ENCODE data around the gene HDAC10. TPM values are rescaled to one million over a fixed set of nuclear protein-coding genes. Genes with fewer than 3 reads are reported as not detected.

The HDAC10 gene, protein sequence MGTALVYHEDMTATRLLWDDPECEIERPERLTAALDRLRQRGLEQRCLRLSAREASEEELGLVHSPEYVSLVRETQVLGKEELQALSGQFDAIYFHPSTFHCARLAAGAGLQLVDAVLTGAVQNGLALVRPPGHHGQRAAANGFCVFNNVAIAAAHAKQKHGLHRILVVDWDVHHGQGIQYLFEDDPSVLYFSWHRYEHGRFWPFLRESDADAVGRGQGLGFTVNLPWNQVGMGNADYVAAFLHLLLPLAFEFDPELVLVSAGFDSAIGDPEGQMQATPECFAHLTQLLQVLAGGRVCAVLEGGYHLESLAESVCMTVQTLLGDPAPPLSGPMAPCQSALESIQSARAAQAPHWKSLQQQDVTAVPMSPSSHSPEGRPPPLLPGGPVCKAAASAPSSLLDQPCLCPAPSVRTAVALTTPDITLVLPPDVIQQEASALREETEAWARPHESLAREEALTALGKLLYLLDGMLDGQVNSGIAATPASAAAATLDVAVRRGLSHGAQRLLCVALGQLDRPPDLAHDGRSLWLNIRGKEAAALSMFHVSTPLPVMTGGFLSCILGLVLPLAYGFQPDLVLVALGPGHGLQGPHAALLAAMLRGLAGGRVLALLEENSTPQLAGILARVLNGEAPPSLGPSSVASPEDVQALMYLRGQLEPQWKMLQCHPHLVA
- 62.6 and 63.3 TPM in 2 replicates for total RNA-seq (2014; rRNA removed; shearing (Covaris generic))

- DNase-seq (ENCODE audit: low spot score): peak; percentile 75
Observed at GRCh38 chr22:50250555-50251476, at the start of gene HDAC10. Gene HDAC10 (minus strand): TSS chr22:50251265. CDS start chr22:50251032, 233 bp downstream.

- DNase-seq (ENCODE audit: low spot score): peak; percentile 10
Observed at GRCh38 chr22:50300620-50301257, 49.7 kb upstream of the HDAC10 start.

- peak; percentile 52 for DNase-seq (ENCODE audit: low spot score)
Observed at GRCh38 chr22:50299785-50300619, 48.9 kb upstream of the HDAC10 start.

- peak; percentile 32 for DNase-seq (ENCODE audit: low spot score)
Observed at GRCh38 chr22:50298937-50299784, 48.1 kb upstream of the HDAC10 start.

DNA sequence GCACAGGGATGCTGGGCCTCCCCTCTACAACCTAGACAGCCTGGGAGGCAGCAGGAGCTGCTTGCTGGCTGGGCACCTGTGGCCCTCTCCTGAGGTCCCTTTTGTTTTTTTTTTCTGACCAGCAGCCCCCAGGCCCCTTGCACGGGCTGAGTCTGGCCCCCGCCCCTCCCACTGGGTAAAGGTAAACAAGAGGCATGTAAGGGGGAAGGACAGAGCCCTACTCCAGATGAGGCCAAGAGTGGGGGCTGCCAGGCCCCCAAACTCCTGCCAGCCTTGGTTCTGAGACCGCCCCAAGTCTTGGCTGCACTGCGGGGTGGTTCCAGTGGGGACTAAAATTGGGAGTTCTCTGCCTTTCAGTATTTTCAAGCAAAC, 47.2 kb upstream of the HDAC10 start:
- no peak for DNase-seq (ENCODE audit: low spot score)

GRCh38 chr22:50297510-50298265, 46.6 kb upstream of the HDAC10 start:
- DNase-seq (ENCODE audit: low spot score): peak; percentile 12

GRCh38 chr22:50296658-50297490, 45.8 kb upstream of the HDAC10 start:
- DNase-seq (ENCODE audit: low spot score): peak; percentile 15

DNA sequence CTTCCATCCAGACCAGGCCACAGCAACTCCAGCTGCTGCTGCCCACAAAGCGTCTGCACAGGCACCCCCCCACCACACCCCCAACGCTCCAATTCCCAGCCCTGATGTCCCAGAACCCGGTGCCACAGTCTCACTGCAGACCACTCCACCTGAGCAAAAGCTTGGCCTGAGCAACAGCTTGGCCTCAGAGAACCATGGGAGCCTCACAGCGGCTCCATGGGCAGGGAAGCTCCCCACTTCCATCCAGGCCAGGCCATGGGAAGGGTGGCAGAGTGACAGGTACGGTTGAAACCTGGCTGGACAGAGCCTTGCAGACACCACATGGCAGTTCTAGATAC, 43.2 kb upstream of the HDAC10 start:
- DNase-seq (ENCODE audit: low spot score): peak; percentile 33

DNA sequence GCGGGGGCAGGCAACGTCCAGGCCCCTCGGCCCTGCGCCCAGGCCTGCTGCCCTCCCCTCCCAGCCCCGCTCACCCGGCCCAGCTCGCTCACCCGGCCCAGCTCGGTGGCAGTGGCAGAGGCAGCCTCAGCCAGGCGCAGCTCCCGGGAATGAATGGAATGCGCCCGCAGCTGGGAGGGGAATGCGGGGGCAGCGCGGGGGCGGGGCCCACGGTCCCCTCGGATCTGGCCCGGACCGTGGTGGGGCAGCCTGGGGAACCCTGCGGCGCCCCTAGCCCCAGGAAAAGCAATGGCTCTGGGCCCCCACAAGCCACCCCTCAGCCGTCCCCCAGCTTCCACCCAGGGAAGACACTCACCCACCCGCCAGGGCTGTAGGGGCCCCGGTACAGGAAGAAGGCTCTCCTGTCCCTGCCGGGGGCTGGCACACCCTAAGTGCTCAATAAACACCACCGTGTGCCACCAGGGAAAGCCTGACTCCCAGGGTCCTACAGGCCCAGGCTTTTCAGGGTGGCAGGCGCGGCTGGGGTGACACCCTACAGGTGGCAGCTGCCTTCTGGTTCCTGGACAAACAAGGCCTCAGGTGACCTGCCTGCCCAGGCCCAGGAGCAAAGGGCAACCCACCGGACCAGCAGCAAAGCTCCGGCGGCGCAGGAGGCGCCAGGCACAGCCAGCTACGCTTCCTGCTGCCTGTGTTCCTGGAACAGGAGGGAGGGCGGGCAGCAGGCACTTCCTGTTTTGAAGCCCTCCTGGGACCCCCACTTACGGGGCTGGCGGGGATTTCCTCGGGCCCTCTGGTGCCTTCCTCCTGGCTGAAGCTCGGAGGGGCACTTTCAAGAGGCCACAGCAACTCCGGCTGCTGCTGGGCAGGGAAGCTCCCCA, 42.6 kb upstream of the HDAC10 start:
- DNase-seq (ENCODE audit: low spot score): peak; percentile 89

- peak; percentile 52 for DNase-seq (ENCODE audit: low spot score)
Observed at GRCh38 chr22:50292643-50293440, 41.8 kb upstream of the HDAC10 start.

DNA sequence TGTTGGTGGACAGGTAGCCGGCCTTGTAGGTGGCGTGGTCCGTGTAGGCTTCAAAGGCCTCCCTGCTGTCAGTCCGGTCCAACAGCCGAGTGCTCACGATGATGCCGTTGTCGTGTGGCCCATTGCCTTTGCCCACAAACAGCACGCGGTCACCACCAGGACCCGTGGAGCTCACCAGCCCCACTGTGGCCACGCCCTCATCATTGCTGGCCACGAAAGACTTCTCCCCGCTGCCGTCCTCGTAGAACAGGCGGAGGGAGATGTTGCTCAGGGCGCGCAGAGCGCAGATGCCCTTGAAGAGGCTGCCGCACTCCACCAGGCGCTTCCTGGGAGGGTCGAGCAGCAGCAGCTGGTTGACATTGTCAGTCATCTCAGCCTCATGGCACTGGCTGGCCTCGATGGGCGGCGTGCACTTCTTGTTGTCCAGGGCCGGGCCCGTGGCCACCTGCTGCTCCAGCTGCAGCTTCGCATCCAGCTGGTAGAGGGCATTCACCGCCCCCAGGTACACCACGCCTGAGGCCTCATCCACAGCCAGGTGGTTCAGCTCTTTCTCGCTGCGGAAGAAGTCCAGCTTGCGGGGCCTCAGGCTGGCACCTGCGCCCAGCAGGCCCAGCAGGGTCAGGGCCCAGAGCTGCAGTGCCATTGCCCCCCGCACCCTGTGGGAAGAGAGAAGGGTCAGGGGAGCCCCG, 39.0 kb upstream of the HDAC10 start:
- DNase-seq (ENCODE audit: low spot score): no peak

- no peak for DNase-seq (ENCODE audit: low spot score)
Observed at GRCh38 chr22:50289151-50289941, 38.3 kb upstream of the HDAC10 start.

- DNase-seq (ENCODE audit: low spot score): no peak
Observed at GRCh38 chr22:50287731-50288130, 36.7 kb upstream of the HDAC10 start.

DNA sequence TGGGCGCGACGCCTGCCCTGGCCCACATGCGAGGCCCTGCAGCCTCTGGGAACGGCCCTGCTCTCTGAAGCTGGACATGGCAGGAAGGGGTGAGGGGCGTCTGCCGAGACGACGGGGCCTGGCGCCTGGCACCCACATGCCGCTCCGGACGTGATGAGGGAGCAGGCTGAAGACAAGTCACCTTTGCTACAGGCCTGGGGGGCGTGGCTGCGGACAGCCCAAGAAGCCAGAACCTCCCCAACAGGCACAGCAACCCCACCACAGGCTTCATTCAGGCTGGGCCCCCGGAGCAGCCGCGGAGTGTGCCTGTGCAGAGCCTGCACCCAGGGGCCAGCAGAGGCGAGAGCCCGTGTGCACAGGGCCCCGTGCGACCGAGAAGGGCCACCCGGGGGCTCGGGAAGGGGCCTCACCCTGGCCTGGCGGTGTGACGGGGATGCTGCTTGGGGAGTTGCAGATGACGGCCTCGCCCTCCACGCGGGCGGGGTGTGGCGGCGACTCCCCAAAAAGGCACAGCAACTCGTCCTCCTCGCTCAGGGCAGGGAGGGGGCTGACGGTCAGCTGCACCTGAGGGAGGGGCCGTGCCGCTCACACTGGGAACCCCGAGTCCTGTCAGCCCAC, 35.7 kb upstream of the HDAC10 start:
- DNase-seq (ENCODE audit: low spot score): no peak

Measured in HT-29 (cell line).